HG03565 (cell line): ENCODE measurements around the gene PTGDS.

ENCODE experiments used
- ATAC-seq: cut with Tn5 transposase; IDR thresholded peaks from one replicate; pipeline ENCODE4 v1.9.1; 2021; ENCODE audit warnings: mild to moderate bottlenecking, moderate library complexity; ENCODE audit not compliant: unreplicated experiment

PTGDS gene

GRCh38 chr9:136957461-136957860, 19.8 kb upstream of the PTGDS start:
- ATAC-seq: no peak

GRCh38 chr9:136957901-136958300, 19.4 kb upstream of the PTGDS start:
- ATAC-seq: no peak

GRCh38 chr9:136958473-136958872, 18.8 kb upstream of the PTGDS start:
- no peak for ATAC-seq

GRCh38 chr9:136958898-136959850, 18.1 kb upstream of the PTGDS start:
- ATAC-seq: no peak

DNA sequence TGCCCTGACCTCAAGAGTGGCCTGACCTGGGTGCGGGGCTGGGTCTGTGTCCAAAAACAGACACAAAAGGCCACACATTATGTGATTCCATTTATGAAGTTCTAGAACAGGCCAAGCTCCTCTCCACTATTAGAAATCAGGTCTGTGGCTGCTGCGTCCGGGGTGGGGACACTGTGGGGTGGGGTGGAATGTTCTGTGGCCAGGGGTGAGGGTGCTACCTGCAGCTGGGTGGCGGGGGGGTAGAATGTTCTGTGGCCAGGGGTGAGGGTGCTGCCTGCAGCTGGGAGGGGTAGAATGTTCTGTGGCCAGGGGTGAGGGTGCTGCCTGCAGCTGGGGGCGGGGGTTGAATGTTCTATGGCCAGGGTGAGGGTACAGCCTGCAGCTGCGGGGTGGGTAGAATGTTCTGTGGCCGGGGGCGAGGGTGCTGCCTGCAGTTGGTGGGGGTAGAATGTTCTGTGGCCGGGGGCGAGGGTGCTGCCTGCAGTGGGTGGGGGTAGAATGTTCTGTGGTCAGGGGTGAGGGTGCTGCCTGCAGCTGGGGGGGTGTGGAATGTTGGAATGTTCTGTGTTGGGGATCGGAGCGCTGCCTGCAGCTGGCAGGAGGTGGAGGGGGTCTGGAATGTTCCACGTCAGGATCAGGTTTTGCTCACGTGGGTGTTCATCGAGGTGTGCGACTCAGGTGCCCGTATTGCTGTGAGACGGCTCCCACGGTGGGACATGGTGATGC, 16.9 kb upstream of the PTGDS start:
- no peak for ATAC-seq

DNA sequence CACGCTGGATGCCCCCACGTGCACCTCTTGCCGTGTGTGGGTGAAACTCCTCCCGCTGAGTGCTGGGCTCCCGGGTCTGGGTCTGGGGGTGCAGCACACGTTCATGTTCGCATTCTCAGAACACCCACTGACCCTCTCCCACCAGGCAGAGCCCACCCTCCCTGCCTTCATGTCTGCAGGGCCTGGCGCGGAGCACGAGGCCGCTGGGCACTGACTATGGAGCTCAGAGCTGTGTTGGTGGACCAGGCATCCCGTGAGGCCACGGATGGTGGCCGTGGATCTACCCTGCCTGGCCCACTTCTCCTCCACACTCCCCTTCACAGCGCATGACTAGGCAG, 16.4 kb upstream of the PTGDS start:
- no peak for ATAC-seq

GRCh38 chr9:136961279-136962065, 15.8 kb upstream of the PTGDS start:
- no peak for ATAC-seq

DNA sequence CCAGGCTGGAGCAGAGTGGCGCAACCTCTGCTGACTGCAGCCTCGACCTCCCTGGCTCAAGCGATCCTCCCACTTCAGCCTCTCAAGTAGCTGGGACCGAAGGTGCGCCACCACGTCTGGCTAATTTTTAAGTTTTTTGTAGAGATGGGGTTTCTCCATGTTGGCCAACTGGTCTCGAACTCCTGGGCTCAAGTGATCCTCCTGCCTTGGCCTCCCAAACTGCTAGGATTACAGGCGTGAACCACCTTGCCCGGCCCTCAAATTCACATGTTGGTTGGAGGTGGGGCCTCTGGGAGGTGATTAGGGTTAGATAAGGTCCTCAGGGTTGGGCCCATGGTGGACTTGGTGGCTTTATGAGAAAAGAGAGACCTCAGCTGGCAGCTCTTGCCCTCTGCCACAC, 15.1 kb upstream of the PTGDS start:
- no peak for ATAC-seq

DNA sequence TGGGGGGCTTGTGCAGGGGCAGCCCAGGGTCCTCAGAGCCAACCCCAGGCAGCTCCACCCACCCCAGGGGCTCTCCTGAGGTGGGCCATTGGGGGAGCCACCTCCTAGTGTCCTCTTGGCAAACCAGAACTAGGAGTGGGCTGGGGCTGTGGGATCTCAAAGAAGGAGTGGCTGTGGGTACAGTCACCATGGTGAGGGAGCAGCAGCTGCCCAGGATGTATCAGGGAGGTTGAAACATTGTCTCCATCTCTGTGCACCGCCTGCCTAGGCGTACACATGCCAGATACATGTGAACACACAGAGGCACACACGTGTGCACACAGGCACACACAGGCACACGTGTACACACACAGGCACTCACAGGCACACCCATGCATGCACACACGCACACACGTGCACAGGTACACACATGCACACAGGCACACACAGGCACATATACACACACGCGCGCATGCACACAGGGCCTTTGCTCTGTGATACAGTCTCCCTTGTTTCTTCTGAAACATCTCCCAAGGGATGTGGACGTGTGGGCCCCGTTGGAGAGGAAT, 14.5 kb upstream of the PTGDS start:
- no peak for ATAC-seq

GRCh38 chr9:136963341-136963740, 14.0 kb upstream of the PTGDS start:
- no peak for ATAC-seq

- ATAC-seq: no peak
These were observed 13.6 kb upstream of the PTGDS start for GRCh38 chr9:136963751-136964150.

GRCh38 chr9:136964171-136964689, 13.1 kb upstream of the PTGDS start:
- ATAC-seq: no peak

DNA sequence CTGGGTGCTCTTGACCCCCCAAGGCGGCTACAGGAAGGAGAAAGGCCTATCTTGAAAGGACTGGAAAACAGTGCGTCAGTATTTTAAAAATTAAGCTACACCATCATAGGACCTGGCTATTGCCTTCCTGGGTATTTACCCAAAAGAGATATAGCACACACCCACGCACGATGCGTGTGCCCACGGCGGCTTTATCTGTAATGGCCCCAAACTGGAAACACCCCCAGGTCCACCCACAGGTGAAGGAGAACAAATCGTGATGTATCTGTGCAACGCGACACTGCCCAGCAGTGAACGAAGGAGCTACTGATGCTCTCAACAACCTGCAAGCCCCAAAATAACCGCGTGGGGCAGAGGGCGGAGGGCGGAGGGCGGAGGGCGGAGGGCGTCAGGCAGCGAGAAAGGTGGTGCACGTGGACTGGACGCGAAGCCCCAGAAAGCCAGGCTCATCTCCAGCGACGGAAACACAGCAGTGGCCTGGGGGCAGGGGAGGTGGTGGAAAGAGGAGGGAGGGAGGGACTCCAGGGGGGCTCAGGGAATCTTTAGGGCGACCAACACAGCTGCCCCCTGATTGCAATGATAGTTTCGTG, 12.4 kb upstream of the PTGDS start:
- no peak for ATAC-seq

DNA sequence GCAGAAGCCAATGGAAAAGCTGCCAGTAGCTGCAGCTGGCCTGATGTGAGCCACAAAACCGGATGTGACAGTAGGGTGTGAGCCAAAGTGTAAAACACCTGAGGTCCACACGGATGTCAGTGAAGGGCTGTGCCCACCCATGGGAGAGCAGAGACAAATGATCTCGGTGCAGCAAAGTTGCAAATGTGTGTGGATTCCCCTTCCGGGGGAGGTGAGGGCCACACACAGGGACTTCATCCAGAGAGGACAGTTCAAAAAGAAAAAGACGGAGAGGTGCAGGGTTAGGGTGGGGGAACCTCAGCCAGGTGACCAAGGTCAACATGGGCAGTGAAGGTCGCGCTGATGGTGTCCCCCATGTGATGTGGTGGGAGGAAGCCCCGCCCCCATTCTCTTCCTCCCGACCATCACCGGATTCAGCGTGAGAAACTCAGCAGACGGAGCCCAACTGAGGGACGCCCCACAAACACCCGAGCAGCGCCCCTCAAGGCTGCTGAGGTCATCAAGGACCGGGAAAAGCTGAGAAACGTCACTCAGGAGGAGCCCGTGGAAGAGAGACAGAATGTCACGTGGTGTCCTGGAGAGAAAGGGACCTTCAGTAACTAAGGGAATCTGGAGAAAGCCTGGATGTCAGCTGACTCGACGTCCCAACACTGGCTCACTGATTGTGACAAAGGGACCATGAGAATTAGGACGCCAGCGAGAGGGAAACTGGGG, 11.4 kb upstream of the PTGDS start:
- no peak for ATAC-seq

- no peak for ATAC-seq
These were observed 8.8 kb upstream of the PTGDS start for GRCh38 chr9:136968333-136969127.

DNA sequence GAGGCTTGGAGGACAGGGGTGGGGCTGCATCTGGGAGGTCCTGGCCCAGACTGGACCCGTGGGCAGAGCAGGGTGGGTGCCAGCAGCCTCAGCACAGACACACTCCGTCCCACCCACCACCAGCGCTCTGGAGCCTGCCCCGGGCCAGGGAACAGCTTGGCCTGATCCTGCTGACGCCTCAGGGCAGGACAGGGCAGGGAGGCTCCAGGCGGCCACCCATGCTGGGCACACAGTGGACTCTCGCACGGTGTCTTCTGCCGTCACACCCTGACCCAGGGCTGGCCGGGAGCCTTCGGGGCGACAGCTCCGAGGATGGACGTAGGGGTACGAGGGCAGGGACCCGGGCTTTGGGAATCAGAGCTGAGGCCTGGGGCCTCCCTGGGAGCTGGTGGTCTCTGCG, 8.2 kb upstream of the PTGDS start:
- no peak for ATAC-seq

GRCh38 chr9:136969774-136970173, 7.5 kb upstream of the PTGDS start:
- ATAC-seq: no peak

- no peak for ATAC-seq
These were observed 6.9 kb upstream of the PTGDS start for GRCh38 chr9:136970361-136970760.

DNA sequence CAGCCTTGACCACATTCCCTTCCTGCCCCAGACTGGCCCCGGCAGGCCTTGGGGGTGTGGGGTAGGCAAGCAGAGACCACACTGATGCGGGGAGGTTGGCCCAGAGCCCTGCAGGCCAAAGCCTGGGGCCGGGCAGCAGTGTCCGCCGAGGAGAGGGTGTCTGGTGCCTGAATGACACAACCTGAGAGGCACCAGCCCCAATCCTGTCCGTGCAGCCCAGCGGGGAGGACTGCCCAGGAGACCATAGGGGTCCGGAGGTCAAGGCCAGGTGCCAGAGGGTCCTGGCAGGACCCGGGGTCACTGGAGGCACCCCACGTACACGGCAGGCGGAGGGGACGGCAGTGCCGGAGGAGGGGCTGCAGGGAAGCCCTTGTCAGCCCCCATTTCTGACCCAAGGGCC, 5.6 kb upstream of the PTGDS start:
- no peak for ATAC-seq
